ENCODE measurements around the gene NPS. TPM values are rescaled to one million over a fixed set of nuclear protein-coding genes. Genes with fewer than 3 reads are reported as not detected.

NPS gene
- total RNA-seq, 1 experiment from 2014 or later = not detected

GRCh38 chr10:127556916-127557315 lies 7.8 kb downstream of the NPS start (continued):
- TF ChIP-seq NR1H2 (CRISPR knock-in tag; IDR thresholded peaks at IDR 0.05) = no peak
- TF ChIP-seq USF1 (CRISPR knock-in tag; IDR thresholded peaks at IDR 0.05) = peak; percentile 68; the same call in 1 of the 2 replicates
- TF ChIP-seq PRDM15 (CRISPR knock-in tag; IDR thresholded peaks at IDR 0.05) = peak; percentile 93
- no peak for TF ChIP-seq ZNF138 (CRISPR knock-in tag; conservative IDR thresholded peaks at IDR 0.05)
- TF ChIP-seq ATF1 (CRISPR knock-in tag; IDR thresholded peaks at IDR 0.05) = no peak
- TF ChIP-seq HMGXB4 (CRISPR knock-in tag; IDR thresholded peaks at IDR 0.05) = no peak; the same call in 1 of the 2 replicates
- TF ChIP-seq E2F5 (CRISPR knock-in tag; IDR thresholded peaks at IDR 0.05) = peak; percentile 69; the same call in 1 of the 2 replicates
- TF ChIP-seq ZNF423 (CRISPR knock-in tag; IDR thresholded peaks at IDR 0.05) = no peak
- TF ChIP-seq FOXP1 (CRISPR knock-in tag; IDR thresholded peaks at IDR 0.05; ENCODE audit: borderline replicate concordance) = peak; percentile 59; the same call in 1 of the 2 replicates
- TF ChIP-seq FOXP4 (CRISPR knock-in tag; IDR thresholded peaks at IDR 0.05) = 0 out of 2 replicates have a peak, but pooled peaks have one; percentile 61
- TF ChIP-seq E2F1 (CRISPR knock-in tag; IDR thresholded peaks at IDR 0.05) = no peak
- no peak for TF ChIP-seq SOX15 (CRISPR knock-in tag; IDR thresholded peaks at IDR 0.05)
- TF ChIP-seq ZNF121 (CRISPR knock-in tag; IDR thresholded peaks at IDR 0.05) = peak; percentile 98
- no peak for TF ChIP-seq ZNF425 (CRISPR knock-in tag; conservative IDR thresholded peaks at IDR 0.05)
- no peak for TF ChIP-seq RORB (CRISPR knock-in tag; IDR thresholded peaks at IDR 0.05)
- TF ChIP-seq TEAD4 (CRISPR knock-in tag; IDR thresholded peaks at IDR 0.05) = peak; percentile 91
- no peak for TF ChIP-seq KAT7 (CRISPR knock-in tag; IDR thresholded peaks at IDR 0.05; ENCODE audit: borderline replicate concordance)
- peak; percentile 84; the same call in 1 of the 2 replicates for TF ChIP-seq ARID4B (CRISPR knock-in tag; IDR thresholded peaks at IDR 0.05; ENCODE audit: borderline replicate concordance)
- TF ChIP-seq HMGA2 (CRISPR knock-in tag; IDR thresholded peaks at IDR 0.05) = no peak
- TF ChIP-seq ZNF512 (CRISPR knock-in tag; IDR thresholded peaks at IDR 0.05; ENCODE audit: borderline replicate concordance) = no peak

Measured in WTC11 (cell line).